Heart right ventricle (tissue), 16 donors: ENCODE results near the gene PLCB4. TPM values are rescaled to one million over a fixed set of nuclear protein-coding genes. Genes with fewer than 3 reads are reported as not detected.

Experiments
- ATAC-seq, 8 donors: fragments of 200-7000 bp; cut with Tn5 transposase; one replicate each; pipeline ENCODE4 v1.9.1; 2020; ENCODE audit warnings: mild to moderate bottlenecking in 8 of 8, moderate library complexity in 8 of 8, moderate number of reproducible peaks in 1 of 8
- DNase-seq, 2 donors: peaks; one replicate each; pipeline ENCODE4 v3.0.0-alpha.2; 2020
- H3K27ac ChIP-seq, 10 donors: fragments of 200-600 bp; sonication (generic) in 2 of 10; one replicate each; pipeline versions ENCODE4 v1.5.0 to v1.8.0; 2020 to 2022; ENCODE audit warnings: mild to moderate bottlenecking in 3 of 10
- H3K27me3 ChIP-seq, 7 donors: fragments of 200-600 bp; one replicate each; pipeline ENCODE4 v1.8.0; 2021 to 2022; ENCODE audit warnings: mild to moderate bottlenecking in 2 of 7
- H3K36me3 ChIP-seq, 9 donors: fragments of 200-600 bp; sonication (generic) in 1 of 9; one replicate each; pipeline versions ENCODE4 v1.5.0 to v1.8.0; 2020 to 2022; ENCODE audit warnings: mild to moderate bottlenecking in 2 of 9
- H3K4me1 ChIP-seq, 9 donors: fragments of 200-600 bp; sonication (generic) in 1 of 9; one replicate each; pipeline versions ENCODE4 v1.5.0 to v1.8.0; 2020 to 2022; ENCODE audit warnings: mild to moderate bottlenecking in 4 of 9
- H3K4me3 ChIP-seq, 10 donors: fragments of 200-600 bp; sonication (generic) in 2 of 10; one replicate each; pipeline versions ENCODE4 v1.5.0 to v1.8.0; 2020 to 2022; ENCODE audit warnings: mild to moderate bottlenecking in 7 of 10, moderate library complexity in 2 of 10
- H3K9me3 ChIP-seq, 11 donors: fragments of 200-600 bp in 10 of 11; sonication (generic) in 2 of 11; one replicate each; pipeline versions ENCODE4 v1.5.0 to v1.8.0; 2013 to 2022; ENCODE audit warnings: mild to moderate bottlenecking in 2 of 11, control low read depth in 1 of 11, moderate library complexity in 1 of 11
- WGBS, 2 donors: extraction: QIAGEN DNeasy Blood & Tissue Kit; methylation state at CpG; one replicate each; pipeline ENCODE4 v1.1.7; 2013; ENCODE audit warnings: inconsistent platforms in 1 of 2; 5-methylcytosine and 5-hydroxymethylcytosine counted together
- intact Hi-C, 10 donors: fragments of 100-400 bp; cut with DNase I; formaldehyde crosslinking; loops; one replicate each; pipeline versions ENCODE4 v1.11.1 to v1.14.2; 2022
- polyA plus RNA-seq, 2 donors: library from polyadenylated mRNA; stranded (reverse); fragments of 200-250 nt; gene quantifications; one replicate each; pipeline ENCODE4 v1.2.3, GENCODE V29; 2013
- total RNA-seq, 10 donors: library from RNA; stranded (reverse); fragmentation: NEBNext Ultra II Directional in 3 of 10; extraction: Animal tissue kit (Norgen Biotek cat#: 25700) in 3 of 10; gene quantifications; one replicate each; pipeline versions ENCODE4 v1.2.1 to v1.2.4, GENCODE V29; 2021 to 2023
- TF ChIP-seq, protein P1 (sequence below), 9 donors: fragments of 200-600 bp; sonication (generic) in 2 of 9; IDR thresholded peaks; one replicate each; pipeline versions ENCODE4 v1.5.0 to v1.8.0; 2021 to 2022; ENCODE audit warnings: antibody characterized with exemption in 9 of 9, mild to moderate bottlenecking in 5 of 9, moderate library complexity in 1 of 9
- donor health status: Arrhythmogenic right ventricular cardiomyopathy.
- donor health status: ischemic (EF 13 %, LVEDD 7.1; RV severe dilation, severe dysfunction).
- donor health status: healthy with polysubstance abuse.
- donor health status: DM: no; HTN: yes; CAD: no.
- donor health status: DM: no; HTN: no; CAD: no.
- donor health status: ischemic (EF 25% LVEDD 6.9; RV normal size, moderate dysfunction).
- donor health status: ischemic (EF 25% LVEDD 5.7; RV mildly dilated, moderate dysfunction).
- donor health status: healthy.
- donor health status: DM: yes; HTN: yes; CAD: no.
- donor health status: Ischemic cardiomyopathy.
- donor health status: ischemic (EF 35%, LVEDD 5.7; RV mildly dilated, moderate dysfunction).
- donor health status: nonischemic (EF 11% LVEDD 7.7; RV severe dilation, severe dysfunction).
- donor health status: DM: yes; HTN: yes; CAD: no.
- donor health status: PGD.
- donor health status: ischemic (EF 29% LVEDD 5.4; RV normal size, mild dysfunction).
- donor health status: nonischemic (EF 23%, LVEDD 6.1; RV moderate dilation, normal function).

PLCB4 gene
- total and polyA plus RNA-seq, 12 donors, result 3.6 to 33.3 (median 28.4) TPM

DNA sequence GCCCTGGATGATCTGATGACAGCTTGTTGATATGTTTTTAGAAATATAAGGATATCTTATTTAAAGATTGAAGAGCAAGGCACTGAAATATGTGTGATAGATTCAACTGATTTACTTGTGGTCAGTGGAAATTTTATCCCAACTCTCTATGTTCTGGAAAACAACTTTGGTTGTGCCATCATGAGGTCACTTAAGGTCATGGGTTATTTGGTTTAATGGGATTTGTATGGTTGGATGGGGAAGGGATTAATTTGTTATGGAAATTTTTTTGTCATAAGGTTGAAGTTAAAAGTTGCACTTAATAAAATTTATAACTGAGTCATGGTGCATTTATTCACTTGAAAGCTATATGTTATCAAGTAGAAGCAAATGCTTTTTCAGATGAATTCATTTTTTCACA, 231.2 kb downstream of the PLCB4 start:
- no peaks in the 10 kb centered on the region for H3K27me3 ChIP-seq
- no peak for DNase-seq
- TF ChIP-seq, protein P1, sequence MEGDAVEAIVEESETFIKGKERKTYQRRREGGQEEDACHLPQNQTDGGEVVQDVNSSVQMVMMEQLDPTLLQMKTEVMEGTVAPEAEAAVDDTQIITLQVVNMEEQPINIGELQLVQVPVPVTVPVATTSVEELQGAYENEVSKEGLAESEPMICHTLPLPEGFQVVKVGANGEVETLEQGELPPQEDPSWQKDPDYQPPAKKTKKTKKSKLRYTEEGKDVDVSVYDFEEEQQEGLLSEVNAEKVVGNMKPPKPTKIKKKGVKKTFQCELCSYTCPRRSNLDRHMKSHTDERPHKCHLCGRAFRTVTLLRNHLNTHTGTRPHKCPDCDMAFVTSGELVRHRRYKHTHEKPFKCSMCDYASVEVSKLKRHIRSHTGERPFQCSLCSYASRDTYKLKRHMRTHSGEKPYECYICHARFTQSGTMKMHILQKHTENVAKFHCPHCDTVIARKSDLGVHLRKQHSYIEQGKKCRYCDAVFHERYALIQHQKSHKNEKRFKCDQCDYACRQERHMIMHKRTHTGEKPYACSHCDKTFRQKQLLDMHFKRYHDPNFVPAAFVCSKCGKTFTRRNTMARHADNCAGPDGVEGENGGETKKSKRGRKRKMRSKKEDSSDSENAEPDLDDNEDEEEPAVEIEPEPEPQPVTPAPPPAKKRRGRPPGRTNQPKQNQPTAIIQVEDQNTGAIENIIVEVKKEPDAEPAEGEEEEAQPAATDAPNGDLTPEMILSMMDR (IDR thresholded peaks at IDR 0.05), result no peak
- H3K27ac ChIP-seq, result peak overlapping the region in 1 of 10 donors; percentile 67
- no peaks in the 10 kb centered on the region for H3K36me3 ChIP-seq
- H3K9me3 ChIP-seq, result peaks cover 0 to 3% (median 0%) of the 10 kb centered on the region in 11 donors
- H3K4me1 ChIP-seq, result peaks cover 4 to 41% (median 21%) of the 10 kb centered on the region in 9 donors
- no peak overlapping the region for H3K4me3 ChIP-seq
- intact Hi-C loops, result loop anchor here in 1 of 10 donors (5.0 kb wide), 1 partner anchor 38 kb away; no protein-coding TSS in a partner anchor
- ATAC-seq, result no peak

DNA sequence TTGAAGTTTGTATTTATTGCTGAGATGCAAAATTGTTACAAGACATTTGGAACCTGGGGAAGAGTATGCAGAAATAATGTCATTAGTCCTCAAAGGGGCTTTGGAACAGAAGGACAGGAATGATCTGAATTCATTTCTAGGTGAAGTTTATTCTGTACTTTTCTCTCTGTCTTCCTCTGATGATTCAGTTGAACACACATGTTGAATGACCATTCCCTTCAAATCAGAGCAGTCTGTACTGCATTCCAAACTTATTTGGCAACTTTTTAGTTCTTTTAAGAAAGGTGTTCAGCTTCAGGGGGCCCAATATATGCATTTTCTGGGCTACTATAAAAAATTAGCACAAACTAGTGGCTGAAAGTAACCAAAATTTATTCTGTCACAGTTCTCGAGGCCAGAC, 231.6 kb downstream of the PLCB4 start:
- intact Hi-C loops, result loop anchor here in 1 of 10 donors (5.0 kb wide), 1 partner anchor 38 kb away; no protein-coding TSS in a partner anchor
- no peak overlapping the region for H3K4me3 ChIP-seq
- peak overlapping the region in 1 of 10 donors; percentile 67 for H3K27ac ChIP-seq
- no peaks in the 10 kb centered on the region for H3K27me3 ChIP-seq
- TF ChIP-seq, protein P1 (IDR thresholded peaks at IDR 0.05), result no peak
- H3K9me3 ChIP-seq, result peaks cover 0 to 3% (median 0%) of the 10 kb centered on the region in 11 donors
- 66 to 88% methylated on average over 1 of the region's 1 CpG for WGBS, 2 donors
- no peaks in the 10 kb centered on the region for H3K36me3 ChIP-seq
- ATAC-seq (no peak), DNase-seq (no peak)
- peaks cover 4 to 41% (median 21%) of the 10 kb centered on the region in 9 donors for H3K4me1 ChIP-seq

DNA sequence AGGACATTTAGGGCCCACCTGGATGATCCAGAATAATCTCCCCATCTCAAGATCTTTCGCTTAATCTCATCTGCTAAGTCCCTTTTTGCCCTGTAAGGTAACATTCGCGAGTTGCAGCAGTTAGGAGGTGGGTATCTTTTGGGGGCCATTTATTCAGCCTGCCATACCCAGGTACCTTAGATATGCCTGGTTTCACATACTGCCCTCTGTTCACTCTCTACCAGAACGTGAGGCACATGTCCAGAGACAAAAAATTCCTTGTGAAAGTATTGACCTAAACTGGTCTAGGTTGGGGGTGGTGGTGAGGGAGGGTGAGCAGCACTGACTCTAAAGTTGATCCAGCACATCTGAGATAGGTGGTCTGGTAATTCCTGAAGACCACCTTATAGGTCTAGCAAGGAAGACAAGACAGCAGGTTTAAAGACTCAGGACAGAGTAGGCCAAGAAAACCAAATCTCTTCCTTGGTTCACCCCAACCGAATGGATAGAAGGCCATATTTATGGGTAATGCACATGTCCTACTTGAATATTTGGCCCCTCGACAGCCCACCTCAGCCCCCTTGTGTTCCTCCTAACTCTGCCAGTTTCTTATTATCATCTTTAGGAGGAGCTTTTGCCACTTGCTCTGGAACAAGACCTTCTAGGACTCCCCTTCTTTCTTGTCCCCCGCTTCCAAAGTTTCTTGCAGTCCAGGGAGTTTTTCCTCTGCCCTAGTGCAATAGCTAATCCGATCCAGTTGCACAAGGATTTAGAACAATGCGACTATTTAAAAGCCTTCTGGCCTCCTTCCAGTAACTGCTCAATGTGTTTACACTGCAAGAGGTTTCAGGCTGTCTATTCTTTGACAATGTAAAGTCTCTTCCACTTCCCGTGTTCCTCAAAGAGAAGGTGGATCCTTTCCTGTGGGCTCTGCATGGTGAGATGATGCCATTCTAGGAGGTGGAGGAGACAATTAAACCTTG, 232.5 kb downstream of the PLCB4 start:
- Histone ChIP-seq H3K9me3 (no peaks in the 10 kb centered on the region), H3K36me3 (no peaks in the 10 kb centered on the region), H3K27me3 (no peaks in the 10 kb centered on the region), H3K4me3 (no peak overlapping the region), H3K27ac (peak overlapping the region in 7 of 10 donors; percentile 2 to 67 (median 34)), H3K4me1 (peaks cover 4 to 41% (median 21%) of the 10 kb centered on the region in 9 donors)
- DNase-seq (peak in 1 of 2 donors; percentile 50), ATAC-seq (peak; percentile 55 to 90 (median 81))
- 60 to 64% methylated on average over 10 of the region's 10 CpGs for WGBS, 2 donors
- intact Hi-C loops, result loop anchor here in 1 of 10 donors (5.0 kb wide), 1 partner anchor 39 kb away; no protein-coding TSS in a partner anchor
- TF ChIP-seq, protein P1 (IDR thresholded peaks at IDR 0.05), result no peak

DNA sequence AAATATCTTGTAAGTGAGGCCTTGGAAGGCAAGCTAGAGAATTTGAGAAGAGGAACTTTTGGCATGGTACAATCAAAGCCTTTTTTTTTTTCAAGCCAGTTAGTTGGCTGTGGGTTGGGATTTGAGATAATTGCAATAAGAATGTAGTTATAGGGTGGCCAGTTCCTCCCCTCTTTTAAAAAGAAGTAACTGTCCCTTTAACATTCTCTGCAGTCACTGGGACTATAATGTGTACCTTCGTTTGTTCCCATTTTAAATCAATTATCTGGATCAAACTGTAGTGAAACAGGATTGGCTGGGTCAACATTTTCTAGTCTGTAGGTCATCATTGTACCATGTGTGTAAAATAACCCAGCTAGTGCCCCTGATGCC, 233.2 kb downstream of the PLCB4 start:
- Histone ChIP-seq H3K4me1 (peaks cover 4 to 41% (median 21%) of the 10 kb centered on the region in 9 donors), H3K9me3 (no peaks in the 10 kb centered on the region), H3K36me3 (no peaks in the 10 kb centered on the region), H3K27me3 (no peaks in the 10 kb centered on the region), H3K4me3 (no peak overlapping the region), H3K27ac (peak overlapping the region in 6 of 10 donors; percentile 4 to 67 (median 41))
- WGBS, 2 donors, result 25 to 27% methylated on average over 1 of the region's 1 CpG
- ATAC-seq (peak in 1 of 8 donors; percentile 25), DNase-seq (no peak)
- intact Hi-C loops, result loop anchor here in 1 of 10 donors (5.0 kb wide), 1 partner anchor 40 kb away; no protein-coding TSS in a partner anchor
- TF ChIP-seq, protein P1 (IDR thresholded peaks at IDR 0.05), result no peak
